A204.1 (cell line): ENCODE results near the gene C2CD2.

Source experiments
- FAIRE-seq: peaks from 2 replicates; lab custom pipeline; 2012; peaks lifted over from hg19 to GRCh38; lab: Jason Lieb, UNC

The C2CD2 gene

GRCh38 chr21:41929248-41929647 lies 24.6 kb downstream of the C2CD2 start:
- no peak for FAIRE-seq

DNA sequence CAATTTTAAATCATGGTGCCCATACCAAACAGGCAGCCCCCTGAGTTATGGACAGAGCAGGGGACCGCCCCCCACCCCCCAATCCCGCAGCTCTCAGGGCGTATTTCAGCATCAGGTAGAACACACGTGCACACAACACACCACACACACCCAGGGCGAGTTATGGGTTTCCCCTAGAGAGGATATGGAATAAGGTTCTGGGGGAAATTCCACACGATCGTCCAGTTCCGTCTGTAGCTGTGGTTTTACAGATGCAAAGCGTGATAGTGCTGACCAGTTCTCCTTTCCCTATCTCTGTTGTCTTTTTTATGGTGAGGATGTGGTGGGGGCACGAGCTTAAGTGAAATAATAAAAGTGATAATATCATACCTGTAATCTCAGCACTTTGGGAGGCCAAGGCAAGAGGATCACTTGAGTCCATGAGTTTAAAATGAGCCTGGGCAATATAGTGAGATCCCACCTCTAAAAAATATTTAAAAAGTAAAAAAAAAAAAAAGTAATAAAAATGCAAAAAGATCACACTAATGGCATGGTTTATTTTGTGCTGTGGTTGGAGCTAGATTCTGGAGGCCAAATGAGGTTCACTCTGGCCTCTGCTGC lies 25.1 kb downstream of the C2CD2 start:
- no peak for FAIRE-seq

GRCh38 chr21:41927727-41928409 lies 25.9 kb downstream of the C2CD2 start:
- no peak for FAIRE-seq

- no peak for FAIRE-seq
Measured at GRCh38 chr21:41926807-41927171, 27.0 kb downstream of the C2CD2 start.

GRCh38 chr21:41926117-41926806 lies 27.6 kb downstream of the C2CD2 start:
- peak; percentile 53 for FAIRE-seq

GRCh38 chr21:41925767-41926116 lies 28.1 kb downstream of the C2CD2 start:
- FAIRE-seq = no peak

DNA sequence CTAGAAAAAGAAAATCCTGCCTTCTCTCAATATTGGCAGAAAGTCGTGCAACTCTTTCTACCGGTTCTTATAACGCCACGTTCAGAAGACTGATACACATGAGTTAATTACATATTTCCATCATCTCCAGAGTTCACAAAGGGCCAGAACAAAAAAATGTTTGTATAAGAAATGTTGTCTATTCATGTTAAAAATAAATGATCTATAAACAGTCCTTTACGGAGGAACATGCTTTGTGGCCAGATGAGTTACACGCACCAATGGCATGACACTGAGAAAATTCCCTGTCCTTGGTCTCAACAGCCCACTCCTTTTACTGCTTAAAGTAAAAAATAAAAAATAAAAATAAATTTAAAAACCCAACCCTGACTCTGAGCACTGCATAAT lies 29.5 kb downstream of the C2CD2 start:
- FAIRE-seq = no peak

- no peak for FAIRE-seq
Measured at GRCh38 chr21:41923631-41924367, 30.0 kb downstream of the C2CD2 start.

DNA sequence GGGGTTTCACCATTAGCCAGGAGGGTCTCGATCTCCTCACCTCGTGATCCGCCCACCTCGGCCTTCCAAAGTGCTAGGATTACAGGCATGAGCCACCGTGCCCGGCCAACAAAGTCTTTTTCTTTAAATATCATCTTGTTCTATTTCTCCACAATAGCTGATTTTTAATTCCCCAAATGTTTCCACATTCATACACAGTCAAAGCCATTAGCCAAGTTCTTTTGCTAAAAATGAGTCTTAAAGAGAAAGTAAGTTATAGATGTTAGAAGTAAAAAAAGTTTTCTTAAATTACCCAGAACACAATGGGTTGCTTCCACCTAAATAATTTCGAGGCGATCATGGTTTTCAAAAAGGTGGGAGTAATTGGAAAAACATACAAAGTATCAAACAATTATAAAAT lies 30.6 kb downstream of the C2CD2 start:
- FAIRE-seq = no peak

GRCh38 chr21:41921021-41921420 lies 32.8 kb downstream of the C2CD2 start:
- FAIRE-seq = no peak

DNA sequence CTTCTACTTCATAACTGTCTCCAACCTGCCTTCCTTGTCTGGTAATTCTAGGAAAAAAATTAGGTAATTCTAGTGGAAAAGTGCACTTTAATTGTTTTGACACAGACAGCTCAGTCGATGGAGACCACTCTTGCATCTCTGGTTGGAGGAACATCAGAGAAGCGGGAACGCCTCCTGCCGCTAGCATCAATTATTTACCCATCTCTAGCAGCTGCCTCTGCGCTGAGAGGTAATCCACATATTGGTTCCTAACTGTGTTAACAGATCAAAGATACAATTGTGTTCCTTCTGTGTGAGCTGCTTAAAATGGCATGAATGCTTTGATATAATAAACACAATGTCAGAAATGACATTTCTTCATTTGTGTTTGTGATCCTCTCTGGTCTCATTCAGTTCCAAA lies 33.3 kb downstream of the C2CD2 start:
- FAIRE-seq = no peak

DNA sequence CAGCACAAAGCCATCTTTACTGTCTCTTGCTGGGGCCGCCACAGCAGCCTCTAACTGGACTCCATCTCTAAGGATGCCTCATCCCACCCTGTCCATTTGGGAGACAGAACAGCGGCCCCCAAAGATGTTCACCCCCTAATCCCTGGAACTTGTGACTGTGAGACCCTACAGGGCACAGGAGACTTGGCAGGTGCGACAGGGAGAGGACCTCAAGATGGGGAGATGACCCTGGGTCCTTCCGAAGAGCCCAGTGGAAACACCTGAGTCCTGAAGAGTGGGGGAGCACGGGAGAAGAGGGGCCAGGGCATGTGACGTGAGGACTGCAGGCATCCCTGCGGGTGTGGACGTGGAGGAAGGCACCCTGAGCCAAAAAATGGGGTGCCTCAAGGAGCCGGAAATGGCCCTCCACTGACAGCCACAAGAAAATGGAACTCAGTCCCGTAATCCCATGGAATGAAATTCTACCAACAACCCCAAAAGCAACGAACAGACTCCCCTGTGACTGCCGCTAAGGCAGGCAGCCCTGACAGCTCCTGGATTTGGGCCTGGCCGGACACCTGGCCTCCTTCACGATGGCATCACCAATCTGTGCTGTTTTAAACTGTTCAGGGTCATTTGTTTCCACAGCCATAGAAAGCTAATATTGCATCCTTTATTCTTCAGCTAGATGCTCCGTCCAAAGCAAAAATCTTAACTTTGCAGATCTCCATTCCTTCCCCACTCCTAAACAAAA lies 34.0 kb downstream of the C2CD2 start:
- FAIRE-seq = no peak

DNA sequence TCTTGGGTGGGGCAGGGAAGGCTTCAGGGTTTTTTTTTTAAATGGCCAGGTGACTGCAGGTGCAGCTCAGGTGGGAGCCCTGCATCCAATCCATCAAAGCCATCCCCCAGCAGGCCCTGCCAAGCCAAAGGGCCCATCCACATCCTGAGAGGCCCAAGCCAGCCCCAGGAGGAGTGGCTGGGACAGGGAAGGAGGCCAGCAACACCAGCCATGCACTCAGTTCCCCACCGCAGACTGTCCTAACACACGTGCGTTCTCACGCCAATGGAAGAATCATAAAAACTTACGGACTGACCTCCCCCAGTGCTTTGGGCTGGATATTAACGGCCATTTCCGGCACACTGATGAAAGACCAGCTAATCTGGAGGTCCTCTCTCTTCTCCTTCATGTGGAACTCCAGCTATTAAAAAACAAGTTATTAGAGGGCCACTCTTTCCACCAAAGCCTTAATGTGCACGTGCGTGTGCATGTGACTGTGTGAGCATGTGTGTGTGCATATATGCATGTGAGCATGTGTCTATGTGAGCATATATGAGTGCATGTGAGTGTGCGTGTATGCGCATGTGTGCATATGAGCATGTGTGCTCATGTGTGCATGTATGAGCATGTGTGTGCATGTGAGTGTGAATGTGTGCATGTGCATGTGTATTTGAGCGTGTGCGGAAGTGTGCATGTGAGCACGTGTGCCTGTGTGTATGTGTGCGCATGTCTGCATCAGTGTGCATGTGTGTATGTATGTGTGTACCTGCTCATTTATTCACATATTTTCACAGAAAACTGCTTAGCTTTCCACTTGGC lies 35.1 kb downstream of the C2CD2 start:
- FAIRE-seq = no peak

DNA sequence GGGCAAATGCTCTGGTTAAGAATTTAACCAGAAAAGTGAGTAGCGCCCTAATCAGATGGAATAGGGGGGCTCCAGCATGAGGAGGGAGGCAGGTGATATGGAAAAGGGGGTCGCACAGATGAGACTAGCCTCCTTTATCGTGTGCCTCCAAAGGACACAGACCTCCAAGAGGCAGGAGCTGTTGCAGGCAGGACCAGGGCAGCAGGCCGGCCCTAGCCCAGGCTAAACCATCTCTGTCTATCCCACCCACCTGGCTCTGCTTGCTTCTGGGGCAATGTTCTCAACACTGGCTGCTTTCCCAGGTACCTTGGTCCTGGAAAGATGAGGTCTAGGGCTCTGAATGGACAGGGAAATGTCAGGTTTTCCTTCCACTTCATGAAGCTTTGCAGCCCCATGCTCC lies 36.3 kb downstream of the C2CD2 start:
- FAIRE-seq = no peak

DNA sequence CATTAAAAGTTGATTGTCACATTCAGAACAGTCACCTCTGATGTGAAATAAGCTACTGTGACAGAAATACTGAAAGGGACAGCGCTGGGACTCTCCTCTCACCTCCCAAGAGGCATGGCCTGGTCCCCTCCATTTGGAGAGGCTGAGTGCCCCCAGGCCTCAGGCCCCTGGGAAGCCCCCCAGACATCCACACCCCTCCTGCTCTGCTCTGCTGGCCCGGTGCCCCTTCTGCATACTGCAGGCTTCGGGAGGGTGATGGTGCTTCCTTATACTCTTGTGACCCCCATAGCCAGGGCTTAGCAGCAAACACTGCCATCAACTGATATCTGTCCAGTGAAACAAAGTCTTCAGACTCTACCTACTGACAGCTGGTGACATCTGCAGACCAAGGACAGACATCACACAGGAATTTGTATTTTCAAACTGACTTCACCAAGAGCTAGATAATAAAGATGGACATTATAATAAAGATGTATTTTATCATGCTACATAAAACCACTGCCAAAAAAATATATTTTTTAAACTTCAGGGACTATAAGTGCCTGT lies 36.9 kb downstream of the C2CD2 start:
- FAIRE-seq = no peak

DNA sequence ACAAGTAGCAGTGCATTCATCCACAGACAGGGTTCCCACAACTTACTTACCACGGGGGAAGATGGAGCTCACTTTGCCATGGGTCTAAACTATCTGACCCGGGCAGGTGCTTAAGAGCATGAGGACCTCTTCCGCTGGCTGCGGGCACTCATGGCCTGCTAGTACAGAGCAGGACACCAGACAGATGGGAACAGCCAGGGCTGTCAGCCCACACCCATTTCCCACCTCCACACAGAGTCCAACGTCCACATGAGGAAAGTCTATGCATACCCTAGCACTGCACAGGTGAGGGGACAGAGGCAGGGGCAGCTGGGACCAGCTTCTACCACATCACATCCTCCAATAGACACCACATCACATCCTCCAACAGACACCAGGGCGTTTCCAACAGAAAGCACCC lies 38.9 kb downstream of the C2CD2 start:
- FAIRE-seq = no peak

DNA sequence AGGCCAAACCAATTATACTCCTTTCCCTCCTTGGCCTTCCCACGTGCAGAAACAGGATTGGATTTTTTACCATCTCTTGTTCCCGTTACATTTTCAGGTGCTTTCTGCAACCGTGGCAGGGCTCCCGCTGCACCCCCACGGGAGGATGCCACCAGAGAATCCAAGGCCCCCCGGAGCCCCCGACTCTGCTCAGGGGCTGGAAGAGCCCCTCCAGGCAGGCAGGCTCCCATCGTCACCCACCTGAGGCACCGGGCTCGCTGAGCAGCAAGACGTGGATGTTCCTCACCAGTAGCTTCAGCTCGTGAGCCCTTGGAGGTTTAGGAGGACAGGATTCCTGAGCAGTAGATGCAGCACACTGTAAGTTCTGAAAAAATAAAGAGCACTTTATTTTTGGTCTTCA lies 39.5 kb downstream of the C2CD2 start:
- no peak for FAIRE-seq

GRCh38 chr21:41913230-41913629 lies 40.6 kb downstream of the C2CD2 start:
- FAIRE-seq = no peak

GRCh38 chr21:41908829-41909228 lies 45.0 kb downstream of the C2CD2 start:
- no peak for FAIRE-seq

GRCh38 chr21:41907496-41908258 lies 46.1 kb downstream of the C2CD2 start:
- no peak for FAIRE-seq

GRCh38 chr21:41906770-41907169 lies 47.0 kb downstream of the C2CD2 start:
- no peak for FAIRE-seq
